HG03039 (cell line): ENCODE measurements around the gene SIRT7.

Source experiments
- ATAC-seq: cut with Tn5 transposase; IDR thresholded peaks from one replicate; pipeline ENCODE4 v1.9.1; 2021; ENCODE audit warnings: mild to moderate bottlenecking, moderate library complexity; ENCODE audit not compliant: unreplicated experiment

Gene SIRT7

GRCh38 chr17:81867170-81867990 lies 50.6 kb downstream of the SIRT7 start:
- no peak for ATAC-seq

GRCh38 chr17:81866440-81867169 lies 51.4 kb downstream of the SIRT7 start:
- no peak for ATAC-seq

- ATAC-seq = no peak
These were observed 52.1 kb downstream of the SIRT7 start for GRCh38 chr17:81865733-81866439.

GRCh38 chr17:81865358-81865732 lies 52.6 kb downstream of the SIRT7 start:
- ATAC-seq = no peak

- no peak for ATAC-seq
These were observed 53.9 kb downstream of the SIRT7 start for GRCh38 chr17:81863833-81864768.

GRCh38 chr17:81863123-81863675 lies 54.8 kb downstream of the SIRT7 start:
- no peak for ATAC-seq
